Adrenal gland (tissue), 12 donors: ENCODE data around the gene TP53BP2. TPM values are rescaled to one million over a fixed set of nuclear protein-coding genes. Genes with fewer than 3 reads are reported as not detected.
"Not testable (repeated sequence)": the region's sequence is repeated elsewhere in the genome, so short reads cannot be mapped to it uniquely, and the experiment has no call there.

ENCODE experiments used
- DNase-seq, 7 donors: peaks; one replicate each; pipeline ENCODE4 v3.0.0-alpha.2; 2019 to 2020
- H3K27ac ChIP-seq, 5 donors: fragments of 200-600 bp; sonication (generic) in 4 of 5; 1 replicate in 3 of 5; 2 replicates in 2 of 5; pipeline versions ENCODE4 v1.5.1 to v1.8.0; 2016 to 2020; ENCODE audit warnings: mild to moderate bottlenecking in 1 of 5
- H3K27me3 ChIP-seq: fragments of 200-600 bp; 2 replicates; pipeline ENCODE4 v1.8.0; 2021
- H3K36me3 ChIP-seq, 2 donors: fragments of 200-600 bp; replicated peaks in 1 of 2; 1 replicate in 1 of 2; 2 replicates in 1 of 2; pipeline versions ENCODE4 v1.5.1 to v1.8.0; 2018 to 2022
- H3K4me1 ChIP-seq, 2 donors: fragments of 200-600 bp; replicated peaks in 1 of 2; 1 replicate in 1 of 2; 2 replicates in 1 of 2; pipeline versions ENCODE4 v1.5.1 to v1.8.0; 2018 to 2021
- H3K4me3 ChIP-seq, 4 donors: fragments of 200-600 bp; sonication (generic) in 3 of 4; one replicate each; pipeline ENCODE4 v1.5.1; 2016 to 2018
- H3K9me3 ChIP-seq, 3 donors: fragments of 200-600 bp; sonication (generic) in 1 of 3; replicated peaks in 1 of 3; 1 replicate in 2 of 3; 2 replicates in 1 of 3; pipeline versions ENCODE4 v1.5.1 to v1.8.0; 2016 to 2021
- CTCF ChIP-seq, 6 experiments: fragments of 450-650 bp in 4 of 6; fragments of 200-600 bp in 2 of 6; sonication (generic) in 1 of 6; IDR thresholded peaks; 1 replicate in 5 of 6; 2 replicates in 1 of 6; pipeline versions ENCODE4 v1.5.1 to v1.8.0; 2016 to 2021; ENCODE audit warnings: antibody characterized with exemption in 6 of 6, mild to moderate bottlenecking in 2 of 6, moderate library complexity in 1 of 6
- POLR2A ChIP-seq, 2 donors: fragments of 450-650 bp; IDR thresholded peaks; one replicate each; pipeline ENCODE4 v1.6.1; 2017; ENCODE audit warnings: antibody characterized with exemption in 2 of 2, mild to moderate bottlenecking in 2 of 2, moderate library complexity in 1 of 2
- WGBS, 4 donors: extraction: QIAGEN DNeasy Blood & Tissue Kit in 2 of 4; methylation state at CpG; one replicate each; pipeline versions ENCODE4 v1.1.5 to v1.1.7; 2013 to 2017; 5-methylcytosine and 5-hydroxymethylcytosine counted together
- intact Hi-C, 2 donors: fragments of 100-400 bp; cut with DNase I; formaldehyde crosslinking; loops; one replicate each; pipeline versions ENCODE4 v1.14.1 to v1.15.0; 2022 to 2023
- polyA plus RNA-seq, 3 donors: library from polyadenylated mRNA; stranded (reverse); fragments of 200-250 nt in 2 of 3; fragments of 350-450 nt in 1 of 3; fragmentation: Illumina TruSeq in 1 of 3; extraction: RNeasy Lipid Tissue Mini Kit (QIAGEN cat#74804) in 1 of 3; gene quantifications; one replicate each; pipeline ENCODE4 v1.2.3, GENCODE V29; 2013 to 2014
- total RNA-seq, 9 donors: library from RNA; depleted of rRNA in 4 of 9; stranded (reverse); fragments of >200 nt in 4 of 9; fragments of 120-200 nt in 1 of 9; fragmentation: NEBNext Ultra II Directional in 1 of 9; extraction: Animal tissue kit (Norgen Biotek cat#: 25700) in 1 of 9; gene quantifications; one replicate each; pipeline versions ENCODE4 v1.1.0 to v1.2.4, GENCODE V29; 2013 to 2023
- donor health status: healthy with polysubstance abuse.
- donor health status: Bipolar disorder and iron deficiency.
- donor health status: DM: yes; HTN: yes; CAD: no.
- donor health status: DM: no; HTN: no; CAD: no.
- donor health status: DM: no; HTN: no; CAD: no.
- donor health status: DM: yes; HTN: yes; CAD: no.

The TP53BP2 gene
- total and polyA plus RNA-seq, 12 donors, result 6.0 to 38.5 (median 24.0) TPM

- TF ChIP-seq CTCF (IDR thresholded peaks at IDR 0.05), result no peak
- TF ChIP-seq POLR2A (IDR thresholded peaks at IDR 0.05), result no peak
- Histone ChIP-seq H3K4me3 (no peak overlapping the region), H3K9me3 (no peaks in the 10 kb centered on the region), H3K36me3 (no peaks in the 10 kb centered on the region), H3K27me3 (no peaks in the 10 kb centered on the region), H3K27ac (no peak overlapping the region), H3K4me1 (peaks cover 9 to 47% of the 10 kb centered on the region in 2 donors)
- DNase-seq, result no peak
- 68 to 80% (median 70%) methylated on average over 2 of the region's 2 CpGs for WGBS, 4 donors
- intact Hi-C loops, result no loop called here
Measured at GRCh38 chr1:223842784-223843183, 3.0 kb downstream of the TP53BP2 start.

GRCh38 chr1:223841977-223842623, 3.6 kb downstream of the TP53BP2 start:
- H3K36me3 ChIP-seq, H3K27ac ChIP-seq, DNase-seq, intact Hi-C loops, H3K9me3 ChIP-seq, H3K4me3 ChIP-seq, H3K27me3 ChIP-seq: not testable (repeated sequence)
- WGBS, 4 donors, result 96 to 97% (median 97%) methylated on average over 13 of the region's 13 CpGs
- H3K4me1 ChIP-seq, result peaks cover 9 to 46% of the 10 kb centered on the region in 2 donors

- Histone ChIP-seq H3K27ac (no peak overlapping the region), H3K36me3 (no peaks in the 10 kb centered on the region), H3K4me1 (peaks cover 0 to 49% of the 10 kb centered on the region in 2 donors), H3K4me3 (no peak overlapping the region), H3K9me3 (no peaks in the 10 kb centered on the region), H3K27me3 (no peaks in the 10 kb centered on the region)
- TF ChIP-seq CTCF (IDR thresholded peaks at IDR 0.05) (no peak), POLR2A (IDR thresholded peaks at IDR 0.05) (no peak)
- intact Hi-C loops, result no loop called here
- no peak for DNase-seq
Measured at GRCh38 chr1:223840254-223840653, 5.5 kb downstream of the TP53BP2 start.

GRCh38 chr1:223838125-223838854, 7.5 kb downstream of the TP53BP2 start:
- H3K4me1 ChIP-seq, result peaks cover 3 to 41% of the 10 kb centered on the region in 2 donors
- H3K9me3 ChIP-seq, result no peaks in the 10 kb centered on the region
- TF ChIP-seq CTCF (IDR thresholded peaks at IDR 0.05), result no peak
- no peak for TF ChIP-seq POLR2A (IDR thresholded peaks at IDR 0.05)
- no peak overlapping the region for H3K4me3 ChIP-seq
- no peak overlapping the region for H3K27ac ChIP-seq
- H3K36me3 ChIP-seq, result no peaks in the 10 kb centered on the region
- H3K27me3 ChIP-seq, result no peaks in the 10 kb centered on the region
- no peak for DNase-seq
- intact Hi-C loops, result no loop called here
- 78 to 85% (median 83%) methylated on average over 5 of the region's 5 CpGs for WGBS, 4 donors
